ENCODE measurements around the gene TKFC.

GRCh38 chr11:61297341-61297740 is 35.7 kb upstream of the TKFC start:
- TF ChIP-seq CTCF (IDR thresholded peaks at IDR 0.05; ENCODE audit: poor library complexity) (no peak), EZH2 (IDR thresholded peaks at IDR 0.05; ENCODE audit: borderline replicate concordance) (no peak)

All from hepatocyte (in vitro differentiated cells).